Activated T-cell treated with anti-CD3 and anti-CD28 coated beads, Interleukin-2, amount 50 U/mL, for 48 hours (primary cell): ENCODE data around the gene OXGR1.

Experiments
- DNase-seq, 2 experiments: peaks; one replicate each; pipeline ENCODE4 v3.0.0-alpha.2; 2020

OXGR1 gene

DNA sequence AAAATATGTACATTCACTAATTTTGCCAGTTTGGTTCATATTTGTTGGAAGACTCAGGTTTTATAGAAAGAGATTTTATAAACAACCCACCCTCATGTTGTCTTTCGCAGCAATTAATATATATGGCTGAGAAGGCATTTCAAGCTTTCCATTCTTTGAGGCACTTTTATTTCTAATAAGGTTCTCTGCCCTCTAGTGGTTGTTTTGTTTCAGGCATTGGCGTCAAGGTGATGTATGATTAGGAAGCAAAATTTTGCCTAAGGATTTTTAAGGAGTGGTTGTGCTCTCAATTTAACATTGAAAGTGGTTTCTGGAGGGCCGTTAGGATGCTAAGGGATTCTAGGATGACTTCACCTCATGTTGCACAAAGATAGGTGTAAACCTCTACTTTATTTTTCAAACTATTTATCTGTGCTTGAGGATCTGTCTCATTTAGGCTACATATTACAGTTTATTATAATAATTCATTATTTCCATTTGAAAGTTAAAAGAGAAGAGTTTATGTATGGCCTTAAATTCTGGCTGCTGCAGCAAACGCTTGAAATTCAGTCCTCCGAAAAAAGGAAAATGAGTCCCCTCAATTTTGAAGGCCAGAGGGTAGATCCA, 35.9 kb downstream of the OXGR1 start:
- no peak for DNase-seq

DNA sequence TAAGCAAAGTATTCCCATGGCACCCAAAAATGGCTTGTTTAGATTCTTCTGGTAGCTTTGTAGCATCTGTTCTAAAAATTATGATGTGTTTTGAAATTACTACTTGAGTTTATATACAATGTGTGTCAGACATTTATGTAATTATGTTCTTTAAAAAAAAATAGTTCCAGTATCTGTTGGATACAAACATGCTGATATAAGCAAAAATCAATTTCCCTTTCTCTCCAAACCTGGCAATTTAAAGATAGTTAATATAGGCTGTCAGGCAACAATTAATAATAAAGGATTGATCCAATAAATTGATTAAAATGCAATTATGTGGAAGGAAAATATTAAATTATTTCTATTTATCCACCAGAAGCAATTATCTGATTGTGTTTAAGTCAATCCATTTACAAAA, 41.7 kb downstream of the OXGR1 start:
- DNase-seq: no peak

DNA sequence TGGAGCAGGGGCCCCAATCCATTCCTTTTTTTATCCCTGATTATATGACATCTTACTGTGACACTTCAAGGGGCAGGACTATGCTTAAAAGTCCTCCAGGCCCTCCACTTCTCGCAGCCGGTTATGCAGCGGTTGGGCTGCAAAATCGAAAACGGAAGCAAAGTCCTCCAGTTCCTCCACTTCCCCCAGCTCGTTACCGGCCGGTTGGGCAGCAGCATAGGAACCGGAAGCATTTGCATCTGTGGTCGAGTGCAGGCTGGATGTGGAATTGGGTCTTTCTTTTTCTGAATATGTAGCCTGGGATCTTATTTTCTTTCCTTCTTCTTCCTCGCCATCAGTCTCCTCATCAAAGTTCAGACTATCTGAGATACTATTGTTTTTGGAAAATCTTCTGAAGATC, 46.1 kb downstream of the OXGR1 start:
- no peak for DNase-seq

DNA sequence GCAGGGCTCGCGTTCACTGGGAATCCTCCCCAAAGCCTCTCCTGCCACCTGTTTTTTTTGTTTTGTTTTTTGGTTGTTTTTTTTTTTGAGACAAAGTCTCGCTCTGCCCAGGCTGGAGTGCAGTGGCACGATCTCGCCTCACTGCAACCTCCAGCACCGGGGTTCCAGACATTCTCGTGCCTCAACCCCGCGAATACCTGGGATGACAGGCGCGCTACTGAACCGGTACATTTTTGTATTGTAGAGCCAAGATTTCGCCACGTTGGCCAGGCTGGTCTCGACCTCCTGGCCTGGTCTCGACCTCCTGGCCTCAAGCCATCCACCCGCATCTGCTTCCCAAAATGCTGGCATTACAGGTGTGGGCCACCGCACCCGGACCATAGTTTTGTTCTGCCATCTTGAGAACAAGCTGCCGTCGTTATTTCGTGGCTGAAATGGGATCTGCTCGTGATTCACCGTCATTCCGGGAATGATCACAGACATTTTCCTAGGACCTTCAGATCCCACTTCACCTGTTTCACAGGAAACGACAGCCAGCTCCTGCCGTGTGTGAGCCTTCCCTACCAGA, 46.8 kb downstream of the OXGR1 start:
- no peak for DNase-seq

DNA sequence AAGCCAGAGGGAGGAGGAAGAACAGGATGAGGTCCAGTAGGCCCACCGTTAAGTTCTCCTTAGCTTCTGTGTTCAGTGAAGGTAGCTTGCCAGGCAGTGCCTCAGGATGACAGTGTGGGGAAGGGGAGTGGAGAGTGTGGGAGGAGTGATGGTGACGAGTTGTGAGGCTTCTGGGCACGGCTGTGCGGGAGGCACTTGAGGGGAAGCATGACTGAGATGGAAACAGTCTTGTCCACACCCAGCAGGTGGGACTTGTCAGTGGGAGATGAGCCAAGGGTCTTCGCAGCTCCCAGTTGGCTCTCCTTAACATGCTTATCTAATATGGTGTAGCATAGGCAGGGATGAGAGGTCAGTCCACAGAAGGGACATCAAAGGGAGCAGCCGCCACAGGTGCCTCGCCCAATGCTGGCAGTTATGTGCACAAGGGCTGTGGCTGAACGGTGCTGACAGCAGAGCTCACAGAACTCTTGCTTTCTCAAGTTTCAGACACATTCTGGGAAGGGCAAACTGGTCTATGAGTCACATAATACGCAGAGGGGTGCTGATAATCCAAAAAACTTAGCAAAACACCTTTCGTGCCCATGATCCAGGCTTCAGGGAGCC, 47.5 kb downstream of the OXGR1 start:
- DNase-seq: no peak

DNA sequence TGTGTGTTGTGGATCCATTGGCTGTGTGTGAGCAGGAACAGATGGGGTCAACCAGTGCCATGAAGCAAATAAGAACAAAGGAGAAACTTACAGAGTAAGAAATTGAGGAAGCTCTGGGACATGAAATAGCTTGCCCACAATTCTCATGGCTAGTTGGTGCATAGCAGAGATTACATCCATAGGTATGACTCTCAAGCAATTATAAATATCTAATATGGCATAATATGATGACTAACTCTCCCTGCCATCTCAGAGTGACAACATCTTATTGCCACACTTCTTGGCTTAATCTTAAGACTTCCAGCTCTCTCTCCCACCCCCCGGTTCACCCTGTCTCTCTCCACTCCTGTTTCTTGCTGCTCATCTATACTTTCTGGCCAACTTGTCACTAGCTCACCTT, 53.3 kb downstream of the OXGR1 start:
- no peak for DNase-seq

DNA sequence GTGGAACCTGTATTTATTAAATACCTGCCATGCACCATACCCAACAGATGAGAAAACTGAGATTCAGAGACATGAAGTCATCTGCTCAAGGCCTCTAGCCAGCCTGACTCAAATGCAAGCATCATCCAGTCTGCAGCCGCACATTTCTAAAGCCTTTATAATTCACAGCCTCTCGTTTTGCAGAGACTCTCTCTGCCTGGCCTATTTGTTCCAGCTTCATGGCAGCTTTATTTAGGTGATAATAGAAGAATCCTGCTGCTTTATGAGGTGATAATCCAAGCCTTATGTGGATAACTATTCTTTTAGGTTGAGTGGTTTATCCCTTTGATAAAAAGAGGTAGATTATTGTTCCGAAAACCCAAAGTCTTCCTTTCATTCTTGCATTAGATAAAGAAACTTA, 58.4 kb downstream of the OXGR1 start:
- DNase-seq: no peak
